Measurements from ENCODE around the gene PSME3. TPM values are rescaled to one million over a fixed set of nuclear protein-coding genes. Genes with fewer than 3 reads are reported as not detected.
A peak's percentile ranks its signal among the peaks of the same experiment; 100 is the strongest.

PSME3 gene
- total and polyA plus RNA-seq, 12 donors: 18.5 to 149 (median 79.9) TPM

GRCh38 chr17:42830971-42831370 is 2.2 kb upstream of the PSME3 start:
- no peak for DNase-seq
- no peak overlapping the region for H3K4me3 ChIP-seq
- TF ChIP-seq CTCF (IDR thresholded peaks at IDR 0.05): no peak
- TF ChIP-seq POLR2A (IDR thresholded peaks at IDR 0.05): no peak
- H3K36me3 ChIP-seq (replicated peaks in 1 of 2): peaks cover 0 to 10% of the 10 kb centered on the region in 2 donors
- H3K9me3 ChIP-seq (replicated peaks in 1 of 3): no peaks in the 10 kb centered on the region
- peaks cover 18 to 22% of the 10 kb centered on the region in 2 donors for H3K4me1 ChIP-seq (replicated peaks in 1 of 2)
- no peaks in the 10 kb centered on the region for H3K27me3 ChIP-seq
- intact Hi-C loops (cut with DNase I): no loop called here
- no peak overlapping the region for H3K27ac ChIP-seq

GRCh38 chr17:42832213-42832933 is 824 bp upstream of the PSME3 start:
- Histone ChIP-seq H3K4me1 (replicated peaks in 1 of 2) (peaks cover 18 to 22% of the 10 kb centered on the region in 2 donors), H3K4me3 (peak overlapping the region; percentile 71 to 93 (median 83)), H3K9me3 (replicated peaks in 1 of 3) (no peaks in the 10 kb centered on the region), H3K27ac (peak overlapping the region; percentile 84 to 93 (median 90)), H3K36me3 (replicated peaks in 1 of 2) (peaks cover 0 to 24% of the 10 kb centered on the region in 2 donors), H3K27me3 (no peaks in the 10 kb centered on the region)
- 30 to 36% (median 32%) methylated on average over 9 of the region's 9 CpGs for WGBS, 4 donors
- intact Hi-C loops (cut with DNase I): no loop called here
- peak in 1 of 7 donors; percentile 44 for DNase-seq
- TF ChIP-seq POLR2A (IDR thresholded peaks at IDR 0.05): peak in 1 of 2 donors; percentile 14
- no peak for TF ChIP-seq CTCF (IDR thresholded peaks at IDR 0.05)

GRCh38 chr17:42833767-42834422 is 698 bp downstream of the PSME3 start:
- intact Hi-C loops (cut with DNase I): no loop called here
- WGBS, 4 donors: 6 to 41% (median 6%) methylated on average over 3 to 18 of the region's 18 CpGs
- no peak for TF ChIP-seq POLR2A (IDR thresholded peaks at IDR 0.05)
- no peak for TF ChIP-seq CTCF (IDR thresholded peaks at IDR 0.05)
- Histone ChIP-seq H3K4me1 (replicated peaks in 1 of 2) (peaks cover 18 to 22% of the 10 kb centered on the region in 2 donors), H3K36me3 (replicated peaks in 1 of 2) (peaks cover 0 to 39% of the 10 kb centered on the region in 2 donors), H3K27ac (peak overlapping the region in 4 of 5 donors; percentile 84 to 92 (median 88)), H3K4me3 (peak overlapping the region; percentile 71 to 93 (median 83)), H3K9me3 (replicated peaks in 1 of 3) (no peaks in the 10 kb centered on the region), H3K27me3 (no peaks in the 10 kb centered on the region)
- DNase-seq: peak in 1 of 7 donors; percentile 60

- intact Hi-C loops (cut with DNase I): no loop called here
- Histone ChIP-seq H3K27me3 (no peaks in the 10 kb centered on the region), H3K27ac (no peak overlapping the region), H3K36me3 (replicated peaks in 1 of 2) (peaks cover 0 to 57% of the 10 kb centered on the region in 2 donors), H3K9me3 (replicated peaks in 1 of 3) (no peaks in the 10 kb centered on the region), H3K4me1 (replicated peaks in 1 of 2) (peaks cover 18 to 22% of the 10 kb centered on the region in 2 donors), H3K4me3 (no peak overlapping the region)
- TF ChIP-seq CTCF (IDR thresholded peaks at IDR 0.05) (no peak), POLR2A (IDR thresholded peaks at IDR 0.05) (no peak)
- DNase-seq: no peak
- 93 to 99% (median 96%) methylated on average over 6 of the region's 6 CpGs for WGBS, 4 donors
Observed at GRCh38 chr17:42835732-42836131, 2.5 kb downstream of the PSME3 start.
